HepG2 (cell line): ENCODE measurements around the gene SAP30. TPM values are rescaled to one million over a fixed set of nuclear protein-coding genes. Genes with fewer than 3 reads are reported as not detected.

ENCODE experiments used
- AGO1 ChIP-seq: fragments of 200-400 bp; formaldehyde crosslinking; IDR thresholded peaks from 2 replicates; pipeline ENCODE4 v1.6.1; 2017; ENCODE audit warnings: mild to moderate bottlenecking, low read depth, low read length, moderate library complexity; ENCODE audit not compliant: poor library complexity, severe bottlenecking
- AGO2 ChIP-seq: fragments of 200-400 bp; formaldehyde crosslinking; optimal IDR thresholded peaks from 2 replicates; pipeline ENCODE3; 2017; ENCODE audit warnings: mild to moderate bottlenecking, low read depth, low read length, moderate library complexity
- CBFB ChIP-seq: sonication (generic); formaldehyde crosslinking; IDR thresholded peaks from 2 replicates; pipeline ENCODE4 v1.4.0; 2020; ENCODE audit warnings: missing genetic modification reagents
- ELF3 ChIP-seq: IDR thresholded peaks from 2 replicates; pipeline ENCODE4 v1.6.1; 2016; ENCODE audit warnings: missing genetic modification reagents, missing compliant biosample characterization
- GZF1 ChIP-seq: sonication (generic); formaldehyde crosslinking; IDR thresholded peaks from 2 replicates; pipeline ENCODE4 v1.5.1; 2020; ENCODE audit warnings: mild to moderate bottlenecking, missing genetic modification reagents
- HNRNPLL ChIP-seq: fragments of 200-400 bp; formaldehyde crosslinking; IDR thresholded peaks from 2 replicates; pipeline ENCODE4 v1.6.1; 2017; ENCODE audit warnings: mild to moderate bottlenecking, low read depth, low read length; ENCODE audit not compliant: poor library complexity, severe bottlenecking
- KIAA2018 ChIP-seq: sonication (generic); formaldehyde crosslinking; IDR thresholded peaks from 2 replicates; pipeline ENCODE4 v1.5.0; 2020; ENCODE audit warnings: mild to moderate bottlenecking, missing genetic modification reagents, borderline replicate concordance
- PITX1 ChIP-seq: sonication (generic); formaldehyde crosslinking; IDR thresholded peaks from 2 replicates; pipeline ENCODE4 v1.5.1; 2020; ENCODE audit warnings: mild to moderate bottlenecking, missing genetic modification reagents
- POLR2G ChIP-seq: fragments of 200-400 bp; formaldehyde crosslinking; IDR thresholded peaks from 2 replicates; pipeline ENCODE4 v1.6.1; 2018; ENCODE audit warnings: mild to moderate bottlenecking, low read depth, low read length, moderate library complexity
- RBFOX2 ChIP-seq: fragments of 200-400 bp; formaldehyde crosslinking; IDR thresholded peaks from 2 replicates; pipeline ENCODE4 v1.6.1; 2017; ENCODE audit warnings: low read depth, mild to moderate bottlenecking, low read length
- RBM39 ChIP-seq: fragments of 200-400 bp; formaldehyde crosslinking; IDR thresholded peaks from one replicate; pipeline ENCODE4 v1.6.1; 2018; ENCODE audit warnings: antibody characterized with exemption, mild to moderate bottlenecking, low read depth, low read length; ENCODE audit not compliant: poor library complexity, severe bottlenecking
- TGIF2 ChIP-seq: IDR thresholded peaks from 2 replicates; pipeline ENCODE4 v1.6.1; 2016; ENCODE audit warnings: control low read depth, missing compliant biosample characterization
- ZBTB26 ChIP-seq: IDR thresholded peaks from 2 replicates; pipeline ENCODE4 v1.6.1; 2016; ENCODE audit warnings: missing compliant biosample characterization, missing genetic modification reagents, borderline replicate concordance
- ZNF225 ChIP-seq: sonication (generic); formaldehyde crosslinking; IDR thresholded peaks from 2 replicates; pipeline ENCODE4 v1.4.0; 2020; ENCODE audit warnings: mild to moderate bottlenecking, missing genetic modification reagents
- ZNF292 ChIP-seq: sonication (generic); formaldehyde crosslinking; IDR thresholded peaks from 2 replicates; pipeline ENCODE4 v1.8.1; 2022; ENCODE audit warnings: mild to moderate bottlenecking, low read depth, missing genetic modification reagents, borderline replicate concordance
- ZNF556 ChIP-seq: sonication (generic); formaldehyde crosslinking; IDR thresholded peaks from 2 replicates; pipeline ENCODE4 v1.4.0; 2020; ENCODE audit warnings: mild to moderate bottlenecking, missing genetic modification reagents, borderline replicate concordance
- polyA plus RNA-seq, 8 experiments: library from polyadenylated mRNA; depleted of rRNA in 3 of 8; stranded (reverse) in 7 of 8; unstranded in 1 of 8; fragments of >200 nt; fragmentation: Illumina TruSeq in 4 of 8; extraction: Trizol in 4 of 8; gene quantifications; 2 replicates each; pipeline versions ENCODE4 v1.2.1 to v1.2.3, GENCODE V29; 2011 to 2016; ENCODE audit warnings: low read depth in 4 of 8, missing spikeins in 1 of 8, mixed read lengths in 1 of 8; ENCODE audit not compliant: insufficient read depth in 1 of 8
- total RNA-seq, 5 experiments: library from RNA; depleted of rRNA; stranded (reverse); fragments of >200 nt; fragmentation: Illumina TruSeq; extraction: Trizol; gene quantifications; 2 replicates each; pipeline ENCODE4 v1.2.3, GENCODE V29; 2016; ENCODE audit warnings: low read depth in 1 of 5

SAP30 gene
- total and polyA plus RNA-seq, 2 of the 13 experiments (the other 11 are each of a cell fraction or from before 2014, with no cell fraction given): 14.2 to 25.1 TPM

GRCh38 chr4:173371292-173372192 is 788 bp downstream of the SAP30 start (continued):
- 0 out of 2 replicates have a peak, but pooled peaks have one; percentile 51 for TF ChIP-seq KIAA2018 (CRISPR knock-in tag)
- TF ChIP-seq AGO2: no peak
- TF ChIP-seq ZNF292: peak; percentile 56; the same call in 1 of the 2 replicates
- TF ChIP-seq HNRNPLL: peak; percentile 95
- TF ChIP-seq ZBTB26 (CRISPR knock-in tag): 0 out of 2 replicates have a peak, but pooled peaks have one; percentile 36
- TF ChIP-seq CBFB (CRISPR knock-in tag): 0 out of 2 replicates have a peak, but pooled peaks have one; percentile 45
- 0 out of 2 replicates have a peak, but pooled peaks have one; percentile 8 for TF ChIP-seq RBFOX2
- TF ChIP-seq ZNF556 (CRISPR knock-in tag): peak; percentile 48; the same call in 1 of the 2 replicates
- peak; percentile 31; the same call in 1 of the 2 replicates for TF ChIP-seq ELF3 (CRISPR knock-in tag)
- peak; percentile 51; the same call in 1 of the 2 replicates for TF ChIP-seq TGIF2
- peak; percentile 61 for TF ChIP-seq POLR2G
- TF ChIP-seq PITX1: no peak
- peak; percentile 73 for TF ChIP-seq AGO1
- TF ChIP-seq ZNF225: peak; percentile 57; the same call in 1 of the 2 replicates
- TF ChIP-seq GZF1 (CRISPR knock-in tag): 0 out of 2 replicates have a peak, but pooled peaks have one; percentile 21
- TF ChIP-seq RBM39: peak; percentile 3
